Lung microvascular endothelial cell (primary cell): Measurements from ENCODE around the gene CACNA1H. TPM values are rescaled to one million over a fixed set of nuclear protein-coding genes. Genes with fewer than 3 reads are reported as not detected.

Experiments
- DNase-seq, 2 donors: peaks; one replicate each; pipeline versions ENCODE4 v3.0.0 to v3.0.0-alpha.2; 2010; ENCODE audit warnings: low read depth in 2 of 2
- total RNA-seq: library from RNA; depleted of rRNA; stranded (reverse); fragments of >200 nt; gene quantifications from 2 replicates; pipeline ENCODE4 v1.2.1, GENCODE V29; 2014

Gene CACNA1H
- total RNA-seq, 1 donor from 2014 or later: under 0.01 TPM

GRCh38 chr16:1173788-1174451, 21.0 kb downstream of the CACNA1H start:
- DNase-seq: no peak

GRCh38 chr16:1174477-1175357, 21.8 kb downstream of the CACNA1H start:
- DNase-seq: no peak

- no peak for DNase-seq
Measured at GRCh38 chr16:1175566-1176279, 22.8 kb downstream of the CACNA1H start.

GRCh38 chr16:1176280-1176897, 23.5 kb downstream of the CACNA1H start:
- no peak for DNase-seq

- DNase-seq: no peak
Measured at GRCh38 chr16:1177053-1177452, 24.1 kb downstream of the CACNA1H start.

GRCh38 chr16:1177750-1178149, 24.8 kb downstream of the CACNA1H start:
- no peak for DNase-seq

- DNase-seq: no peak
Measured at GRCh38 chr16:1178295-1178910, 25.5 kb downstream of the CACNA1H start.

- DNase-seq: peak; percentile 12 to 13
Measured at GRCh38 chr16:1180549-1181403, 27.9 kb downstream of the CACNA1H start.

GRCh38 chr16:1181404-1182315, 28.8 kb downstream of the CACNA1H start:
- no peak for DNase-seq

- peak; percentile 67 to 74 for DNase-seq
Measured at GRCh38 chr16:1182316-1182671, 29.4 kb downstream of the CACNA1H start.

- peak in 1 of 2 donors; percentile 57 for DNase-seq
Measured at GRCh38 chr16:1182950-1183907, 30.3 kb downstream of the CACNA1H start.

GRCh38 chr16:1184156-1184868, 31.4 kb downstream of the CACNA1H start:
- DNase-seq: no peak

- DNase-seq: no peak
Measured at GRCh38 chr16:1184980-1185379, 32.1 kb downstream of the CACNA1H start.

- DNase-seq: peak in 1 of 2 donors; percentile 15
Measured at GRCh38 chr16:1185460-1186207, 32.7 kb downstream of the CACNA1H start.

GRCh38 chr16:1188432-1189189, 35.7 kb downstream of the CACNA1H start:
- DNase-seq: peak; percentile 51 to 68

GRCh38 chr16:1189455-1189854, 36.5 kb downstream of the CACNA1H start:
- no peak for DNase-seq
